ENCODE results near the gene BLACAT1. TPM values are rescaled to one million over a fixed set of nuclear protein-coding genes. Genes with fewer than 3 reads are reported as not detected.
A peak's percentile ranks its signal among the peaks of the same experiment; 100 is the strongest.

BLACAT1 gene
- total and polyA plus RNA-seq, 2 of the 13 experiments (the other 11 are each of a cell fraction or from before 2014, with no cell fraction given) = 1.2 to 2.8 TPM

GRCh38 chr1:205430696-205431305, 25.0 kb downstream of the BLACAT1 start (continued):
- TF ChIP-seq SALL1 (CRISPR knock-in tag; IDR thresholded peaks at IDR 0.05) (0 out of 2 replicates have a peak, but pooled peaks have one; percentile 29), REL (CRISPR knock-in tag; conservative IDR thresholded peaks at IDR 0.05) (no peak), FOXC1 (CRISPR knock-in tag; IDR thresholded peaks at IDR 0.05; ENCODE audit: borderline replicate concordance) (0 out of 2 replicates have a peak, but pooled peaks have one; percentile 54), SATB2 (CRISPR knock-in tag; IDR thresholded peaks at IDR 0.05) (no peak), MIER3 (CRISPR knock-in tag; IDR thresholded peaks at IDR 0.05; ENCODE audit: borderline replicate concordance) (0 out of 2 replicates have a peak, but pooled peaks have one; percentile 28), ZNF607 (CRISPR knock-in tag; IDR thresholded peaks at IDR 0.05; ENCODE audit: borderline replicate concordance) (no peak), ZMYM4 (CRISPR knock-in tag; IDR thresholded peaks at IDR 0.05) (0 out of 2 replicates have a peak, but pooled peaks have one; percentile 28), RXRA (CRISPR knock-in tag; IDR thresholded peaks at IDR 0.05) (0 out of 2 replicates have a peak, but pooled peaks have one; percentile 15), NFRKB (IDR thresholded peaks at IDR 0.05) (no peak), MAZ (IDR thresholded peaks at IDR 0.05; ENCODE audit: borderline replicate concordance, low read depth, low read length) (no peak; the same call in 1 of the 2 replicates), MAZ (CRISPR knock-in tag; IDR thresholded peaks at IDR 0.05; ENCODE audit: low read depth) (peak; percentile 64), HMGXB4 (CRISPR knock-in tag; IDR thresholded peaks at IDR 0.05; ENCODE audit: borderline replicate concordance in 1 of 2, low read depth in 1 of 2) (peak; percentile 33 to 52; a peak in 1 of 4 replicates), ZFP91 (CRISPR knock-in tag; IDR thresholded peaks at IDR 0.05; ENCODE audit: borderline replicate concordance) (peak; percentile 29; the same call in 1 of the 2 replicates), ZNF143 (CRISPR knock-in tag; IDR thresholded peaks at IDR 0.05) (no peak), ZNF414 (CRISPR knock-in tag; IDR thresholded peaks at IDR 0.05) (no peak), STAG1 (CRISPR knock-in tag; IDR thresholded peaks at IDR 0.05) (peak; percentile 56), ZNF687 (CRISPR knock-in tag; IDR thresholded peaks at IDR 0.05) (peak; percentile 35), ZNF788 (CRISPR knock-in tag; IDR thresholded peaks at IDR 0.05; ENCODE audit: borderline replicate concordance) (peak; percentile 40; the same call in 1 of the 2 replicates)

All from HepG2 (cell line).